ENCODE results near the gene CACNA1A.

GRCh38 chr19:13238891-13239534 is 267.3 kb downstream of the CACNA1A start:
- TF ChIP-seq CTCF (conservative IDR thresholded peaks at IDR 0.05) (no peak), ZFX (IDR thresholded peaks at IDR 0.05) (no peak)

Measured in C4-2B (cell line).